HG02943 (cell line): ENCODE measurements around the gene KDM2A.

Source experiments
- ATAC-seq: cut with Tn5 transposase; IDR thresholded peaks from one replicate; pipeline ENCODE4 v1.9.1; 2021; ENCODE audit warnings: mild to moderate bottlenecking, low read depth, moderate library complexity; ENCODE audit not compliant: unreplicated experiment

The KDM2A gene

GRCh38 chr11:67118801-67119584, at the start of gene KDM2A:
Gene KDM2A (plus strand): TSS chr11:67119263. CDS start chr11:67121317, 2,054 bp downstream.
- peak; percentile 57 for ATAC-seq

DNA sequence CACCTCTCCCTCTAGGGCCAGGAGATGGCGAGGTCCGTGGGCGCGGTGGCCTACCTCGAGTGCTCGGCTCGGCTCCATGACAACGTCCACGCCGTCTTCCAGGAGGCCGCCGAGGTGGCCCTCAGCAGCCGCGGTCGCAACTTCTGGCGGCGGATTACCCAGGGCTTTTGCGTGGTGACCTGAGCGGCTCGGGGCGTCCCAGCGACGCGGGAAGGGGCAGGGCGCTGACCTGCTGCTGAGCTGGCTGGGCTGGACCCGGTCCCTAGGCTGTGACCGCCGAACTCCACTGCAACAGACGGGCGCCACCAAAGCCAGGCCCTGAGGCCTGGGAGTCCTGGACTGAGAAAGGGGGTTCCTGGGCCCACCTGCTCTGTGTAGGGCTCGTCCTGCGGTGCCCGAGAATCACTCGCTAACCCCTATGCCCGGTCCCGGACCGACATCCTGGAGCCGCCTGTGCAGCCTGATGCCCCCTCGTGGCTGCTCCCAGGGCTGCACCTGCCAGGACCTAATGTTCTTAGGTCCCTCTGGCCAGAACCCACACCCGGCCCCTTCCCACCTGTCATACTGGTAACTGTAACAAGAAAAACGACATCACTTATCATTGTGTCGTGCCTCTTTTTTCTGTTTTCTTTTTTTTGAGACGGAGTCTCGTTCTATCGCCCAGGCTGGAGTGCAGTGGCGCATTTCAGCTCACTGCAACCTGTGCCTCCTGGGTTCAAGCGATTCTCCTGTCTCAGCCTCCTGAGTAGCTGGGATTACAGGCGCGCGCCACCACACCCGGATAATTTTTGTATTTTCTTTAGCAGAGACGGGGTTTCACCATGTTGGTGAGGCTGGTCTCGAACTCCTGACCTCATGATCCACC, 47.4 kb upstream of the KDM2A start:
- ATAC-seq = no peak

- no peak for ATAC-seq
Observed at GRCh38 chr11:67072295-67072694, 46.8 kb upstream of the KDM2A start.

DNA sequence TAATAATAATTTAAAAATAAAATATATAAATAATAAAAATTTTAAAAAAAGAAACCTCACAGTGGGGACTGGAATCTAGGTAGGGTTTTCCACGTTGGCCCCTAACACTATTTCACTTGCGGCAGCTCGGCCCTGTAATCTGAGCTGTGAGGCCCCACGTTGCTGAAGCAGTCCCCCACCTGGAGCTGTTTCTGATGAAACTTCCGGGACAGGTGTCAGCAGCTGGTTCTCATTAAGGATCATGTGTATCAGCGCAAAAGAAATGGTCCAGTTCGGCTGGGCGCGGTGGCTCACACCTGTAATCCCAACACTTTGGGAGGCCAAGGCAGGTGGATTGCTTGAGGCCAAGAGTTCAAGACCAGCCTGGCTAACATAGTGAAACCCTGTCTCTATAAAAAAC, 45.2 kb upstream of the KDM2A start:
- no peak for ATAC-seq

- ATAC-seq = no peak
Observed at GRCh38 chr11:67076202-67076601, 42.9 kb upstream of the KDM2A start.

- no peak for ATAC-seq
Observed at GRCh38 chr11:67079065-67079705, 39.9 kb upstream of the KDM2A start.

DNA sequence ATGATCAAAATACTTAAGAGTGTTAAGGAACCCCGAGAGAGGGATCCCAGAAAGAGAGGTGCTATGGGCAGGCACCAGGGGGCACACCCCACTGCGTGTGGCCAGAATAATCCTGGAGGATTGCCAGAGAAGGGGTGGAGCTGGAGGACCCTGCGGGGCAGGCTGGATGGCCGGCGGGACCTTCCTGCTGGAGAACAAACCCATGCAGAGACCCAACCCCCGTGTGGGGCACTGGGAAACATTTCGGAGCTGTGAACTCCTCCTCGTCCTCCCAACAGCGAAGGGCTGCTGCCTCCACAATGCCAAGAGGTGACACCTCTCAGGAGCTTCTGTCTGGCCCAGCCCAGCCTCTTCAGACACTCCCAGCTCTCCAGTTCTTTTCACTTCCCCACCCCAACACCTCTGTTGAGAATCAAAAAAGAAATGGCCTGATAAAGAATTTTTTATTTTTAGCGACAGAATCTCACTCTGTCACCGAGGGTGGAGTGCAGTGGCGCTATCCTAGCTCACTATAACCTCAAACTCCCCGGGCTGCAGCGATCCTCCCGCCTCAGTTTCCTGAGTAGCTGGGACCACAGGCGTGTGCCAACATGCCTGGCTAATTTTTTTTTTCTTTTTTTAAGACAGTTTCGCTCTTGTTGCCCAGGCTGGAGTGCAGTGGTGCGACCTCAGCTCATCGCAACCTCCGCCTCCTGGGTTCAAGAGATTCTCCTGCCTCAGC, 36.8 kb upstream of the KDM2A start:
- ATAC-seq = no peak

- ATAC-seq = no peak
Observed at GRCh38 chr11:67083786-67084366, 35.2 kb upstream of the KDM2A start.

- no peak for ATAC-seq
Observed at GRCh38 chr11:67085617-67086016, 33.4 kb upstream of the KDM2A start.

GRCh38 chr11:67090717-67091116, 28.3 kb upstream of the KDM2A start:
- no peak for ATAC-seq

GRCh38 chr11:67095214-67095507, 23.9 kb upstream of the KDM2A start:
- no peak for ATAC-seq

GRCh38 chr11:67098799-67099429, 20.1 kb upstream of the KDM2A start:
- ATAC-seq = no peak

GRCh38 chr11:67099831-67100324, 19.2 kb upstream of the KDM2A start:
- no peak for ATAC-seq

GRCh38 chr11:67102664-67103063, 16.4 kb upstream of the KDM2A start:
- ATAC-seq = no peak

- no peak for ATAC-seq
Observed at GRCh38 chr11:67105964-67106363, 13.1 kb upstream of the KDM2A start.

DNA sequence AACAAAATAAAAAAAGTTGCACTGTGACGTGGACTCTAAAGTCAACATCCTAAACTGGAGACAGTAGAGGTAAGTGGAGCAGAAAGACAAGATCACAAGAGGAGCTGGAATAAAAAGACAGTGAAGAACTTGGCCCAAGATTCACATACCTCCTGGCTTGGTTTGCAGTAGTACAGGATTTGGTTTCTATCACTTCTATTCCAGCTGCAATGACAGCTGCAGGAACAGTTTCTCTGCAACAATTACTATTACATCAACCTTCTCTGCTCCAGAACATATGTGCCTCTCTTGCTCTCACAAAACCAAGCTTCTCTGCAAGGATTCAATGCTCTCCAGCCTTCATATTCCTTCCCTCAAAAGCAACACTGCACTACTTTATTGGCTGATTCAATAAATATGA, 7.8 kb upstream of the KDM2A start:
- no peak for ATAC-seq

DNA sequence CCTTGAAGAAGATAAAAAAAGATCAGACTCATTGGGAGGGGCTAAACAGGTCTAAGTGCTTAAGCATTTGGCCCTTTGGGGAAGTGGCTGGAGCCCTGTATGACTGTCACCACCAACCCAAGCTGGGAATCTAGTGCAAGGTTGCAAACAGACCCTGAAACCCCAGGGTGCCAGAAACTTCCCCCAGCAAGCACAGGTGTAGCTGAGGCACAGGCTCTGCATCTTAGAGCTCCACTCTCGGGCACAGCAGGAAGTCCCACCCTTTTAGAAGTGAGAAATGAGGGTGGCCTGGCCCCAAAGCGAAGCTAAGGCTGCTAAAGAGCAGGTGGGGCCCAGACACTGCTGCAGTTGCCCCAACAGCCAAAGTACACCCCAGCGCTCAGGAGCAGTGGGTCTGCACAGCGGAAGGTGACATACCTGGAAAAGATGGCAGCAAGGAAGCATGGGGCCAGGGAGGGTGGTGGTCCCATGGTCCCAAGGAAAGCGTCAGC, 5.8 kb upstream of the KDM2A start:
- ATAC-seq = no peak

DNA sequence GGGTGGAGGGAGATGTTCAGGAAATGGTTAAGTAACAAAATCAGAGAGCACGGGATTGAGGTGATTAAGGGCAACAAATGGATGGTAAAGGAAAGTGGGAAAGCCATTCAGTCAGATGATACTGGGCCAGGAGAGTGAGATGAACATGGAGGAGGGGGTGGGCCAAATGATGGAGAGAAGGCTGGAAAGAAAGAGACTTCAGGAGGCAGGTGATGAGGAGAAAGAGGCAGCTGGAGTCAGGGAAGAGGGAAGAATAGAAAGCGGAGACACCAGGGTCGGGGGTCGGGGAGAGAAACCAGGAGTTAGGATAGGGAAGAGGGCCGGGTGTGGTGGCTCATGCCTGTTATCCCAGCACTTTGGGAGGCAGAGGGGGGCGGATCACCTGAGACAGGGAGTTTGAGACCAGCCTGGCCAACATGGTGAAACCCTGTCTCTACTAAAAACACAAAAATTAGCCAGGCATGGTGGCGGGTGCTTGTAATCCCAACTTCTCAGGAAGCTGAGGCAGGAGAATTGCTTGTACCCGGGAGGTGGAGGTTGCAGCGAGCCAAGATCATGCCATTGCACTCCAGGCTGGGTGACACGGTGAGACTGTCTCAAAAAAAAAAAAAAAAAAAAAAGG, 4.7 kb upstream of the KDM2A start:
- no peak for ATAC-seq

DNA sequence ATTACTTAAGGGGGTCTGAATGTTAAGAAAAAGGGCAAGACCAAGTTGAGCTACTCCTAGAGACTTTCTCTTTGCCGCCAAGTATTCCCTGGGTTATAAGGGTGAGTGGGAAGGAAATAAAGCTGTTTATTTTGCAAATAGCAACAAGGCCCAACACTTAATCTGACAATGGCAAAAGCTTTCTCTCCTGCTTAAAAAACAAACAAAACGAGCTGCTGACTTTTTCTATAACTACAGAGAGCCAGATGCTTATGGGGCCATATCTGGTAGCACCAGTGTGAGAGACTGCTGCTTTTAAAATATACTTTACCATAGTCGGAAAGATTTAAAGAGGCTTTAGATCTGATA, 2.3 kb upstream of the KDM2A start:
- no peak for ATAC-seq
